Astrocyte (in vitro differentiated cells and primary cell): Measurements from ENCODE around the gene PARD6A. TPM values are rescaled to one million over a fixed set of nuclear protein-coding genes. Genes with fewer than 3 reads are reported as not detected.

Source experiments
- DNase-seq: peaks from one replicate; pipeline ENCODE4 v3.0.0-alpha.2; 2010; ENCODE audit warnings: low read depth
- FAIRE-seq: peaks from 2 replicates; lab custom pipeline; 2011; peaks lifted over from hg19 to GRCh38; lab: Jason Lieb, UNC
- H2AFZ ChIP-seq: 2 replicates; pipeline ENCODE4 v1.6.0; 2012; ENCODE audit warnings: low read depth, low read length, inconsistent platforms
- H3K27ac ChIP-seq: 2 replicates; pipeline ENCODE4 v1.5.1; 2011; ENCODE audit warnings: low read depth, low read length, inconsistent platforms
- H3K27me3 ChIP-seq: 2 replicates; pipeline ENCODE4 v1.6.0; 2011; ENCODE audit warnings: low read length, inconsistent platforms; ENCODE audit not compliant: insufficient read depth
- H3K36me3 ChIP-seq: 2 replicates; pipeline ENCODE4 v1.5.1; 2011; ENCODE audit warnings: low read length, inconsistent platforms; ENCODE audit not compliant: insufficient read depth
- H3K4me1 ChIP-seq: 2 replicates; pipeline ENCODE4 v1.5.1; 2011; ENCODE audit warnings: low read length, inconsistent platforms; ENCODE audit not compliant: insufficient read depth
- H3K4me2 ChIP-seq: 2 replicates; pipeline ENCODE4 v1.6.0; 2012; ENCODE audit warnings: low read length, inconsistent platforms
- H3K4me3 ChIP-seq: 2 replicates; pipeline ENCODE4 v1.5.1; 2011; ENCODE audit warnings: low read depth, mild to moderate bottlenecking, low read length, inconsistent platforms; ENCODE audit not compliant: insufficient read depth
- H3K79me2 ChIP-seq: 2 replicates; pipeline ENCODE4 v1.6.0; 2012; ENCODE audit warnings: mild to moderate bottlenecking, low read length, inconsistent platforms; ENCODE audit not compliant: insufficient read depth
- H3K9ac ChIP-seq: 2 replicates; pipeline ENCODE4 v1.6.0; 2012; ENCODE audit warnings: mild to moderate bottlenecking, low read length, inconsistent platforms
- H3K9me3 ChIP-seq: 2 replicates; pipeline ENCODE4 v1.5.1; 2012; ENCODE audit warnings: low read depth, mild to moderate bottlenecking, low read length, inconsistent platforms; ENCODE audit not compliant: insufficient read depth
- H4K20me1 ChIP-seq: 2 replicates; pipeline ENCODE4 v1.6.0; 2012; ENCODE audit warnings: low read length, inconsistent platforms; ENCODE audit not compliant: insufficient read depth
- H3K27ac Mint-ChIP-seq: one replicate; pipeline ENCODE4 v1.8.0; 2021; ENCODE audit warnings: mild to moderate bottlenecking, mixed read lengths; ENCODE audit not compliant: unreplicated experiment
- H3K27me3 Mint-ChIP-seq: one replicate; pipeline ENCODE4 v1.8.0; 2021; ENCODE audit warnings: low read depth, mixed read lengths; ENCODE audit not compliant: unreplicated experiment
- H3K36me3 Mint-ChIP-seq: one replicate; pipeline ENCODE4 v1.8.0; 2021; ENCODE audit warnings: low read depth, mixed read lengths; ENCODE audit not compliant: unreplicated experiment
- H3K4me1 Mint-ChIP-seq: one replicate; pipeline ENCODE4 v1.8.0; 2021; ENCODE audit warnings: low read depth, mixed read lengths; ENCODE audit not compliant: unreplicated experiment
- H3K4me3 Mint-ChIP-seq: one replicate; pipeline ENCODE4 v1.8.0; 2021; ENCODE audit warnings: mild to moderate bottlenecking, moderate library complexity, mixed read lengths; ENCODE audit not compliant: unreplicated experiment
- H3K9me3 Mint-ChIP-seq: one replicate; pipeline ENCODE4 v1.8.0; 2021; ENCODE audit warnings: mild to moderate bottlenecking, mixed read lengths; ENCODE audit not compliant: unreplicated experiment
- CTCF ChIP-seq: IDR thresholded peaks from 2 replicates; pipeline ENCODE4 v1.5.1; 2011; ENCODE audit warnings: low read depth, mild to moderate bottlenecking, inconsistent platforms, low read length, moderate library complexity; ENCODE audit not compliant: insufficient read depth
- EZH2 ChIP-seq: IDR thresholded peaks from 2 replicates; pipeline ENCODE4 v1.6.1; 2012; ENCODE audit warnings: mild to moderate bottlenecking, low read length, inconsistent platforms; ENCODE audit not compliant: insufficient read depth
- total RNA-seq: library from RNA; stranded (reverse); gene quantifications from 2 replicates; pipeline ENCODE4 v1.2.1, GENCODE V29; 2021

PARD6A gene
- total RNA-seq, 1 donor from 2014 or later = 1.4 TPM

GRCh38 chr16:67636713-67637112, 24.0 kb upstream of the PARD6A start:
- Mint-ChIP-seq H3K27me3 (no peaks in the 10 kb centered on the region), H3K4me1 (no peaks in the 10 kb centered on the region), H3K4me3 (no peak overlapping the region), H3K36me3 (peaks cover 12% of the 10 kb centered on the region), H3K9me3 (no peaks in the 10 kb centered on the region), H3K27ac (no peak overlapping the region)
- Histone ChIP-seq H3K9me3 (no peaks in the 10 kb centered on the region), H3K4me3 (no peak overlapping the region), H2AFZ (no peak overlapping the region), H3K79me2 (no peaks in the 10 kb centered on the region), H3K36me3 (peaks cover 39% of the 10 kb centered on the region), H3K4me2 (no peak overlapping the region), H3K4me1 (no peaks in the 10 kb centered on the region), H4K20me1 (peaks cover 41% of the 10 kb centered on the region), H3K9ac (no peak overlapping the region), H3K27me3 (no peaks in the 10 kb centered on the region), H3K27ac (no peak overlapping the region)
- DNase-seq = no peak
- TF ChIP-seq EZH2 = no peak
- TF ChIP-seq CTCF = no peak
- no peak for FAIRE-seq

GRCh38 chr16:67637625-67638024, 23.1 kb upstream of the PARD6A start:
- no peak for TF ChIP-seq EZH2
- no peak for TF ChIP-seq CTCF
- FAIRE-seq = no peak
- Histone ChIP-seq H3K4me3 (no peak overlapping the region), H3K79me2 (no peaks in the 10 kb centered on the region), H3K9me3 (no peaks in the 10 kb centered on the region), H3K4me1 (no peaks in the 10 kb centered on the region), H3K9ac (no peak overlapping the region), H3K27ac (no peak overlapping the region), H3K36me3 (peaks cover 32% of the 10 kb centered on the region), H2AFZ (no peak overlapping the region), H3K27me3 (no peaks in the 10 kb centered on the region), H4K20me1 (peaks cover 34% of the 10 kb centered on the region), H3K4me2 (no peak overlapping the region)
- DNase-seq = no peak
- no peaks in the 10 kb centered on the region for H3K27me3 Mint-ChIP-seq
- no peak overlapping the region for H3K4me3 Mint-ChIP-seq
- no peaks in the 10 kb centered on the region for H3K4me1 Mint-ChIP-seq
- H3K27ac Mint-ChIP-seq = no peak overlapping the region
- no peaks in the 10 kb centered on the region for H3K9me3 Mint-ChIP-seq
- H3K36me3 Mint-ChIP-seq = peaks cover 11% of the 10 kb centered on the region

- FAIRE-seq = no peak
- Histone ChIP-seq H3K9me3 (no peaks in the 10 kb centered on the region), H3K36me3 (peaks cover 19% of the 10 kb centered on the region), H3K79me2 (no peaks in the 10 kb centered on the region), H3K27me3 (peaks cover 16% of the 10 kb centered on the region), H3K4me3 (no peak overlapping the region), H3K4me1 (no peaks in the 10 kb centered on the region), H2AFZ (no peak overlapping the region), H3K27ac (no peak overlapping the region), H3K9ac (no peak overlapping the region), H3K4me2 (no peak overlapping the region), H4K20me1 (peaks cover 19% of the 10 kb centered on the region)
- Mint-ChIP-seq H3K9me3 (no peaks in the 10 kb centered on the region), H3K4me3 (no peak overlapping the region), H3K27ac (no peak overlapping the region), H3K27me3 (peaks cover 7% of the 10 kb centered on the region), H3K36me3 (peaks cover 6% of the 10 kb centered on the region), H3K4me1 (no peaks in the 10 kb centered on the region)
- no peak for DNase-seq
- TF ChIP-seq EZH2 = no peak
- TF ChIP-seq CTCF = no peak
Observed at GRCh38 chr16:67641779-67642708, 18.7 kb upstream of the PARD6A start.
